K562 (cell line): Measurements from ENCODE around the gene ADCY9. TPM values are rescaled to one million over a fixed set of nuclear protein-coding genes. Genes with fewer than 3 reads are reported as not detected.

Experiments
- ARID3A ChIP-seq: IDR thresholded peaks from 2 replicates; pipeline ENCODE4 v1.6.1; 2012; ENCODE audit warnings: low read depth, low read length, improper control_type of control experiment, borderline replicate concordance
- ATF7 ChIP-seq: fragments of 450-650 bp; IDR thresholded peaks from 2 replicates; pipeline ENCODE4 v1.7.1; 2014; ENCODE audit warnings: mild to moderate bottlenecking, moderate library complexity
- ELF1 ChIP-seq: fragments of 200-800 bp; sonication (Bioruptor generic); IDR thresholded peaks from 2 replicates; pipeline ENCODE4 v1.6.1; 2016; ENCODE audit warnings: missing genetic modification characterization, missing compliant biosample characterization
- HMGN3 ChIP-seq: IDR thresholded peaks from 2 replicates; pipeline ENCODE4 v1.6.1; 2011; ENCODE audit warnings: borderline replicate concordance, low read depth, mild to moderate bottlenecking, mixed read lengths, low read length; ENCODE audit not compliant: insufficient read length; ENCODE audit errors: extremely low read depth
- ID3 ChIP-seq, 2 experiments: fragments of 250-450 bp in 1 of 2; fragments of 450-650 bp in 1 of 2; sonication (Bioruptor Pico) in 1 of 2; IDR thresholded peaks; 2 replicates each; pipeline versions ENCODE4 v1.6.1 to v1.8.0; 2016 to 2021; ENCODE audit warnings: mild to moderate bottlenecking in 2 of 2, moderate library complexity in 2 of 2, missing compliant biosample characterization in 1 of 2, missing genetic modification characterization in 1 of 2
- NONO ChIP-seq, 2 experiments: fragments of 200-400 bp in 1 of 2; fragments of 450-650 bp in 1 of 2; formaldehyde crosslinking in 1 of 2; IDR thresholded peaks; 2 replicates each; pipeline ENCODE4 v1.6.1; 2017; ENCODE audit warnings: low read depth in 2 of 2, mild to moderate bottlenecking in 2 of 2, moderate library complexity in 2 of 2, low read length in 1 of 2
- SIN3B ChIP-seq: fragments of 450-650 bp; IDR thresholded peaks from 2 replicates; pipeline ENCODE4 v1.6.1; 2017; ENCODE audit warnings: low read depth, mild to moderate bottlenecking, moderate library complexity
- ZBTB33 ChIP-seq: sonication (generic); formaldehyde crosslinking; IDR thresholded peaks from 2 replicates; pipeline ENCODE4 v1.8.1; 2023; ENCODE audit warnings: mild to moderate bottlenecking, missing genetic modification reagents
- ZKSCAN8 ChIP-seq: fragments of 200-800 bp; sonication (Bioruptor generic); IDR thresholded peaks from 2 replicates; pipeline ENCODE4 v1.6.1; 2016; ENCODE audit warnings: missing genetic modification characterization, missing compliant biosample characterization
- ZNF324 ChIP-seq: fragments of 250-450 bp; sonication (Bioruptor Pico); IDR thresholded peaks from 2 replicates; pipeline ENCODE4 v1.4.0; 2020; ENCODE audit warnings: mild to moderate bottlenecking
- ZNF740 ChIP-seq, 3 experiments: fragments of 200-800 bp in 1 of 3; sonication (Bioruptor generic) in 1 of 3; sonication (generic) in 1 of 3; formaldehyde crosslinking in 1 of 3; IDR thresholded peaks; 2 replicates each; pipeline versions ENCODE4 v1.6.1 to v1.8.0; 2016 to 2022; ENCODE audit warnings: mild to moderate bottlenecking in 2 of 3, missing compliant biosample characterization in 2 of 3, missing genetic modification characterization in 2 of 3, missing genetic modification reagents in 1 of 3
- polyA plus RNA-seq, 8 experiments: library from polyadenylated mRNA; depleted of rRNA in 4 of 8; stranded (reverse) in 5 of 8; unstranded in 3 of 8; fragments of >200 nt; fragmentation: Nextera tagmentation in 2 of 8; fragmentation: Illumina TruSeq in 1 of 8; extraction: Ambion mirVana in 2 of 8; extraction: Trizol in 1 of 8; gene quantifications; 2 replicates each; pipeline versions ENCODE4 v1.2.1 to v1.2.3, GENCODE V29; 2011 to 2014; ENCODE audit warnings: inconsistent platforms in 1 of 8, missing spikeins in 1 of 8
- total RNA-seq, 7 experiments: library from RNA; depleted of rRNA in 6 of 7; stranded (reverse); fragments of >200 nt in 6 of 7; fragmentation: Illumina TruSeq in 2 of 7; extraction: Trizol in 2 of 7; gene quantifications; 2 replicates each; pipeline versions ENCODE4 v1.2.1 to v1.2.3, GENCODE V29; 2011 to 2021; ENCODE audit warnings: low replicate concordance in 1 of 7

ADCY9 gene
- total and polyA plus RNA-seq, 9 of the 15 experiments (the other 6 are each of a cell fraction or from before 2014, with no cell fraction given) = 0.03 to 0.29 (median 0.17) TPM

- TF ChIP-seq HMGN3 = no peak
- no peak for TF ChIP-seq ZKSCAN8 (CRISPR knock-in tag)
- no peak for TF ChIP-seq ARID3A
- 0 out of 4 replicates have a peak, but pooled peaks of 1 of the 2 experiments have one; percentile 28 for TF ChIP-seq NONO (IDR thresholded peaks at IDR 0.05; ENCODE audit: low read depth in 2 of 2, low read length in 1 of 2)
- peak; percentile 21; the same call in 1 of the 2 replicates for TF ChIP-seq ZNF740 (CRISPR knock-in tag; IDR thresholded peaks at IDR 0.05)
- TF ChIP-seq ZNF740 (tag; IDR thresholded peaks at IDR 0.05) = no peak
- TF ChIP-seq SIN3B = no peak
- TF ChIP-seq ZBTB33 (CRISPR knock-in tag) = 0 out of 2 replicates have a peak, but pooled peaks have one; percentile 10
- TF ChIP-seq ATF7 = peak; percentile 15; the same call in 1 of the 2 replicates
- no peak for TF ChIP-seq ELF1 (tag)
- TF ChIP-seq ZNF324 (CRISPR knock-in tag) = no peak
- TF ChIP-seq ID3 (CRISPR knock-in tag; IDR thresholded peaks at IDR 0.05) = no peak
- no peak for TF ChIP-seq ID3 (tag; IDR thresholded peaks at IDR 0.05)
Measured at GRCh38 chr16:3983081-3983520, 133.1 kb downstream of the ADCY9 start (continued).
